GM21447 (cell line): ENCODE data around the gene BNC2.

Experiments used
- ATAC-seq: cut with Tn5 transposase; IDR thresholded peaks from one replicate; pipeline ENCODE4 v1.9.1; 2021; ENCODE audit not compliant: unreplicated experiment

The BNC2 gene

GRCh38 chr9:16611001-16611400 lies 259.5 kb downstream of the BNC2 start:
- ATAC-seq, result no peak

- ATAC-seq, result no peak
These were observed 259.9 kb downstream of the BNC2 start for GRCh38 chr9:16610538-16610937.

- no peak for ATAC-seq
These were observed 261.6 kb downstream of the BNC2 start for GRCh38 chr9:16608906-16609305.

DNA sequence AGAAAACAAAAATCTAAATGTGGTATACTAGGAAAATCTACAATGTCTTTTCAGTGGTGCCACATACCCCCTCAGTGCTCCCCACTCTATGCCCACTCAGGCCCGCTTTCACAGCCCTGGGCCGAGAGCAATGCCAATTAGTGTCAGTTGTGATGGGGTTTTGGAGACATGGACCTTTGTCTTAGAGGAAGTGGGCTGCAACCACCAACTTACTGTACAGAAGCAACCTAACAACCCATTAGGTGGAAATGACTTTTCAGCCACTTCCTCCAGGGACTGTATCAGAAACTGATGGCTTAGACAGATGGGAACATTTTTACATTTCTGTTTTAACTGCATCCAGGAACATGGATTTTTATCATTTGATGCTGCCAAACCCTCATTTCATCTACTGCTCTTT lies 268.0 kb downstream of the BNC2 start:
- ATAC-seq, result no peak

DNA sequence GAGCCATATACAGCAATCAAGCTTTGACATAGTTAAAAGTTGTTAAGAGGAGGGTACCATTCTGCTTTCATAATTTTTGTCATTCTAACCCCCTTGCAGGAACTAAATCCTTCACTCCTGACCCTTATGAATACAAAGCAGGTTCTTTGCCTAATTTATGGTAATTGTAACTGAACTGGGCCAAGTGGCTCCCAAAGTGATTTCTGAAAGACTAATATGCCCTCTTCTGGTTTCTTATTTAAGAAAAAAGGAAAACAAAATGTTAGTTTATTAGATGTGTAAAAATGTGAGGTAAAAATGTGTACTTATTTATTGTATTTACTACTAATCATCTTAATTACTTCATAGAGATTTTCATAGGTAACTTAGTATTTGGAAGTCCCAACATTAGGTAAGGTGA lies 268.5 kb downstream of the BNC2 start:
- ATAC-seq, result no peak

DNA sequence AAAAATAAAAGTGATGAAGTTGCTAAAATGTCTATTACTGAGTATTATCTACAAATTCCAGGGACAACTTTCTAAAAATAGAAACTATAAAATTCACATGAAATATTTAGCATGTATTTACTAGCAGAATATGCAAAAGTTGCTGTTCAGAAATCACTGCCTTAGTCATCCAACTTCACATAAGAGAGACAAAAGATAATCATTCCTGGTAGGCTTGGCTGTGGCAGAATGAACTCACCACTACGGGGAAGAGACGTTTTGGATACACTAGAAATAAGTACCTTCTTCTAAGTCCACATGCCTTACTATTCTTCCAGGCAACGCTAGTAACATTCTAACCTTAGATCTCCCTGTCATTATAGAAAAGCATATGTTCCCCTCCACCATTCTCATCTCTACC lies 272.2 kb downstream of the BNC2 start:
- ATAC-seq, result no peak

- no peak for ATAC-seq
These were observed 273.3 kb downstream of the BNC2 start for GRCh38 chr9:16597136-16597535.

- ATAC-seq, result no peak
These were observed 275.2 kb downstream of the BNC2 start for GRCh38 chr9:16595227-16595626.

- ATAC-seq, result no peak
These were observed 275.7 kb downstream of the BNC2 start for GRCh38 chr9:16594787-16595186.

GRCh38 chr9:16593746-16594145 lies 276.7 kb downstream of the BNC2 start:
- no peak for ATAC-seq

DNA sequence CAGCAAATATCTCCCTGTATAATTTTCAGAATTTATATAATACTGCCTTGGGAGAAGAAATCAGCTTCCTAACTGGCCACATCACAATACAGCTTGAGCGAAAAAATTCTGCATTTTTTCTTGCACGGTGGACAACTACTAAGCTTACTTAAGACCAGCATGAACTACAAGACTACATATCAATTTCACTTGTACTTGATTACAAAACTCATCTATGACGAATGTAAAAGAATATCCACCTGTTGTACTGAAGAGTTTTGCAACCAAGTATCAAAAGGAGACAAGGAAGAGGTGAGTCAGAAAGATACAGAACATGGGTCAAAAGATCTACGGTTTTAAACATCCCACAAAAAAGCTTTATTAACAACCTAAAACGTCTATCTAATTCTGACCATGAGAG lies 279.4 kb downstream of the BNC2 start:
- ATAC-seq, result no peak

- no peak for ATAC-seq
These were observed 284.9 kb downstream of the BNC2 start for GRCh38 chr9:16585591-16585990.

DNA sequence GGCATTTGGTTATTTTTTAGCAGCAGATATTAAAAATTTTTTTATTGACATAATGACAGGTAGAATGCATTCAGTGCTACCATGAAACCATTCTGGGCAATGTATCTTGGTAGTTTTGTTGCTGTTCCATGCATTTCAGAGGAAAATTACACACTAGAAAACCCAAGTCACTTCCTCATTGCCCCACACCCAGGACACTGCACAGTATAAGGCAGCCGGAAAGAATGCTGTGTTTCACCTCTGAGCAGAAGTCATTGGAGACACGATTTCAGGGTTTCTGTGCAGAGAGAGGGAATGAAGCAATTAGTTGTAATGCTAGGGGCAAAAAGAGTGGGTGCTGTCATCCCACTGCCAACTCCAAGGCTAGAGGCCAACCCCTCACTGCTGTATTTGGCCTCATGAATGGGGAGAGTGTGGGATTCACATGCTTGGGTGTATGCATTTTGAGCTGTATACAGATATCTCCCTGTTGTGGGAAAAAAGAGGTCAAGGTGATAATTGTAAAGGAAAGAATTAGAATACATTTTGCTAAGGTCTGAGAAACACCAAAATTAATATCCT lies 290.5 kb downstream of the BNC2 start:
- ATAC-seq, result no peak

DNA sequence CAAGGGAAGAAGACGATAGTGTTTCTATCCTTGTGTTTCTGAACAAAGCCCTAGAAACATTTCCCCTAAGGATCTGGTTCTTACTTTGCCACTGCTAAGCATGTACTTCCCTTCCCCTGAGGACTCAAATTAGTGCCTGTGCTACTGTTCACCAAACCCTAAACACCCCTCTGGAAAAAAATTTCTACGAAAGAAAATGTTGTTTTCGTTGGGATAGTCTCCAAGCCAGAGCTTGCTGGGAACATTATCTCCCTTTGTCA lies 294.6 kb downstream of the BNC2 start:
- ATAC-seq, result no peak

- ATAC-seq, result no peak
These were observed 295.1 kb downstream of the BNC2 start for GRCh38 chr9:16575142-16575985.

GRCh38 chr9:16572005-16572734 lies 298.3 kb downstream of the BNC2 start:
- no peak for ATAC-seq

GRCh38 chr9:16571127-16571802 lies 299.2 kb downstream of the BNC2 start:
- no peak for ATAC-seq

- ATAC-seq, result no peak
These were observed 307.0 kb downstream of the BNC2 start for GRCh38 chr9:16563446-16563845.

DNA sequence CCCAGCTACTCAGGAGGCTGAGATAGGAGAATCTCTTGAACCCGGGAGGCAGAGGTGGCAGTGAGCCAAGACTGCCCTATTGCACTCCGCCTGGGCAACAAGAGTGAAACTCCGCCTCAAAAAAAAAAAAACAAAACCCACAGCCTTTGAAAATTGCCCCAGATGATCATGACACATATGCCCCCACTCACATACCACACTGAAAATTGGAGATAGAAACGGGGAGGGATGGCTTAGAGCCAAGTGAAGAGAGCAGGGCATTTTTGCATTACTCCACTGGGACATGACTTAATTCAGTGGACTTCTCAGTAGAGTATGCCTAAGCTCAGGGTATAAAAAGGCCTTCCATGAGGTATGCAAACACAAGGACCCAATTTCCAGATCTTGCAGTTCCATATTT lies 309.3 kb downstream of the BNC2 start:
- no peak for ATAC-seq

DNA sequence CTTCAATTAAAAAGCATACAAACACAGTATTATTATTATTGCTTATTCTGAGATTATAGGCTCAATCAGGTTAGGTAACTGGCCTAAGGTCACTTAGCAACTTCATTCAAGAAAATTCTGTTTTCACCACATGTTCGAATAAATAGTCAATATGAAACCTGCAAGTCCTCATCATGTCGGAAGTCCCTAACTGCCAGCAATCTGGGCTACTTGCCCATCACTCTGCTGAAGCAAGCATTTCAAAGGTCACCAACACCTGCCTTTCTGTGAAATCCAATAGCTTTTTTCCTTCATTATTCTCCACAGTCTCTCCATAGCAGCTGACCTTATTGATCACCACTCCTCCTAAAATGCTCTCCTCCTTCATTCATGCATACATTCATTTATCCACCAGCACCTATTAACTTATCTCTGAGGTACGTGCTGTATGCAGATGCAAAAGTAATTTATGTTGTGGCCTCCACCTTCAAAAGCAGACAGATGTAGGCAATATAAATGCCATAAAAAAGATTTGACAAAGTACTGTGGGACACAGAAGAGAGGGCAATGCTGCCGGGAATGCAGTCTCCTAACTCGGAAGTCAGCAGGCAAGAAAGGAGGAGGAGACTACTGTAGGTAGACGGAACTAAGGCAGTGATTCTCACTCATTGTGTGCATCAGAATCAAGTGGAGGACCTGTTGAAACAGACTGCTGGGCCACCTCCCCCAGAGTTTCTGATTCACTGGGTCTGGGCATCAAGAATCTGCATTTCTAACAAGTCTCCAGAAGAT lies 310.9 kb downstream of the BNC2 start:
- ATAC-seq, result no peak

GRCh38 chr9:16555802-16556201 lies 314.7 kb downstream of the BNC2 start:
- no peak for ATAC-seq
